ENCODE measurements around the gene ELAVL4. TPM values are rescaled to one million over a fixed set of nuclear protein-coding genes. Genes with fewer than 3 reads are reported as not detected.

Gene ELAVL4
- total RNA-seq, 1 experiment from 2014 or later, result not detected

- POLR2A ChIA-PET, result no interaction called here
- Histone ChIP-seq H3K9ac (ENCODE audit: low read length) (no peak overlapping the region), H3K27me3 (ENCODE audit: insufficient read depth, low read length) (peaks cover 22% of the 10 kb centered on the region), H4K20me1 (ENCODE audit: insufficient read depth) (no peaks in the 10 kb centered on the region), H3K4me1 (ENCODE audit: control insufficient read depth in 1 of 2, insufficient read depth in 2 of 2, low read length in 2 of 2) (no peaks in the 10 kb centered on the region), H3K9me2 (ENCODE audit: insufficient read depth) (no peaks in the 10 kb centered on the region), H3K79me2 (ENCODE audit: insufficient read depth, low read length) (no peaks in the 10 kb centered on the region), H3K9me3 (ENCODE audit: control insufficient read depth in 1 of 2, insufficient read depth in 1 of 2, low read depth in 1 of 2, low read length in 2 of 2) (no peaks in the 10 kb centered on the region), H3K27ac (ENCODE audit: low read depth, low read length) (no peak overlapping the region), H3K4me2 (ENCODE audit: low read length) (no peak overlapping the region), H3K36me3 (ENCODE audit: control insufficient read depth in 1 of 2, insufficient read depth in 2 of 2, low read length in 2 of 2) (no peaks in the 10 kb centered on the region), H3K4me3 (replicated peaks in 1 of 2; ENCODE audit: low read depth in 1 of 2, low read length in 2 of 2) (no peak overlapping the region), H2AFZ (ENCODE audit: low read depth, low read length, poor library complexity, severe bottlenecking) (no peak overlapping the region)
- no peak for ATAC-seq
- CTCF ChIA-PET, result no interaction called here
- no TSS peak for BruUV-seq (replicated peaks)
- DNase-seq (ENCODE audit: low read depth, low spot score), result no peak
- intact Hi-C loops (cut with micrococcal nuclease), result no loop called here
- TF ChIP-seq TCF7L2 (IDR thresholded peaks at IDR 0.05; ENCODE audit: borderline replicate concordance, extremely low read depth, insufficient read depth, insufficient read length) (no peak), SRF (IDR thresholded peaks at IDR 0.05; ENCODE audit: low read depth) (no peak), JUND (IDR thresholded peaks at IDR 0.05) (no peak), SIN3A (IDR thresholded peaks at IDR 0.05; ENCODE audit: low read depth) (no peak), MAX (IDR thresholded peaks at IDR 0.05) (no peak), CTCF (IDR thresholded peaks at IDR 0.05 in 2 of 3, conservative IDR thresholded peaks at IDR 0.05 in 1 of 3; ENCODE audit: borderline replicate concordance in 1 of 3, insufficient read depth in 1 of 3, low read depth in 2 of 3, low read length in 2 of 3) (no peak), POLR2A (IDR thresholded peaks at IDR 0.05; ENCODE audit: borderline replicate concordance, extremely low read depth, insufficient read depth, insufficient read length) (no peak), CBX3 (IDR thresholded peaks at IDR 0.05; ENCODE audit: low read depth) (no peak), RAD21 (IDR thresholded peaks at IDR 0.05; ENCODE audit: low read depth) (no peak), EGR1 (IDR thresholded peaks at IDR 0.05; ENCODE audit: low read depth) (no peak), EZH2phosphoT487 (IDR thresholded peaks at IDR 0.05; ENCODE audit: borderline replicate concordance) (no peak), CEBPB (IDR thresholded peaks at IDR 0.05; ENCODE audit: low read depth) (no peak), EZH2 (IDR thresholded peaks at IDR 0.05) (no peak), YY1 (IDR thresholded peaks at IDR 0.05; ENCODE audit: extremely low read depth, insufficient replicate concordance, low read depth, low read length) (no peak)
- TF ChIP-seq, protein P1, sequence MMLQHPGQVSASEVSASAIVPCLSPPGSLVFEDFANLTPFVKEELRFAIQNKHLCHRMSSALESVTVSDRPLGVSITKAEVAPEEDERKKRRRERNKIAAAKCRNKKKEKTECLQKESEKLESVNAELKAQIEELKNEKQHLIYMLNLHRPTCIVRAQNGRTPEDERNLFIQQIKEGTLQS (IDR thresholded peaks at IDR 0.05), result no peak
- TF ChIP-seq, protein P2, sequence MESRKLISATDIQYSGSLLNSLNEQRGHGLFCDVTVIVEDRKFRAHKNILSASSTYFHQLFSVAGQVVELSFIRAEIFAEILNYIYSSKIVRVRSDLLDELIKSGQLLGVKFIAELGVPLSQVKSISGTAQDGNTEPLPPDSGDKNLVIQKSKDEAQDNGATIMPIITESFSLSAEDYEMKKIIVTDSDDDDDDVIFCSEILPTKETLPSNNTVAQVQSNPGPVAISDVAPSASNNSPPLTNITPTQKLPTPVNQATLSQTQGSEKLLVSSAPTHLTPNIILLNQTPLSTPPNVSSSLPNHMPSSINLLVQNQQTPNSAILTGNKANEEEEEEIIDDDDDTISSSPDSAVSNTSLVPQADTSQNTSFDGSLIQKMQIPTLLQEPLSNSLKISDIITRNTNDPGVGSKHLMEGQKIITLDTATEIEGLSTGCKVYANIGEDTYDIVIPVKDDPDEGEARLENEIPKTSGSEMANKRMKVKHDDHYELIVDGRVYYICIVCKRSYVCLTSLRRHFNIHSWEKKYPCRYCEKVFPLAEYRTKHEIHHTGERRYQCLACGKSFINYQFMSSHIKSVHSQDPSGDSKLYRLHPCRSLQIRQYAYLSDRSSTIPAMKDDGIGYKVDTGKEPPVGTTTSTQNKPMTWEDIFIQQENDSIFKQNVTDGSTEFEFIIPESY (IDR thresholded peaks at IDR 0.05; ENCODE audit: extremely low read depth, insufficient replicate concordance, low read length), result no peak
- TF ChIP-seq, protein P3, sequence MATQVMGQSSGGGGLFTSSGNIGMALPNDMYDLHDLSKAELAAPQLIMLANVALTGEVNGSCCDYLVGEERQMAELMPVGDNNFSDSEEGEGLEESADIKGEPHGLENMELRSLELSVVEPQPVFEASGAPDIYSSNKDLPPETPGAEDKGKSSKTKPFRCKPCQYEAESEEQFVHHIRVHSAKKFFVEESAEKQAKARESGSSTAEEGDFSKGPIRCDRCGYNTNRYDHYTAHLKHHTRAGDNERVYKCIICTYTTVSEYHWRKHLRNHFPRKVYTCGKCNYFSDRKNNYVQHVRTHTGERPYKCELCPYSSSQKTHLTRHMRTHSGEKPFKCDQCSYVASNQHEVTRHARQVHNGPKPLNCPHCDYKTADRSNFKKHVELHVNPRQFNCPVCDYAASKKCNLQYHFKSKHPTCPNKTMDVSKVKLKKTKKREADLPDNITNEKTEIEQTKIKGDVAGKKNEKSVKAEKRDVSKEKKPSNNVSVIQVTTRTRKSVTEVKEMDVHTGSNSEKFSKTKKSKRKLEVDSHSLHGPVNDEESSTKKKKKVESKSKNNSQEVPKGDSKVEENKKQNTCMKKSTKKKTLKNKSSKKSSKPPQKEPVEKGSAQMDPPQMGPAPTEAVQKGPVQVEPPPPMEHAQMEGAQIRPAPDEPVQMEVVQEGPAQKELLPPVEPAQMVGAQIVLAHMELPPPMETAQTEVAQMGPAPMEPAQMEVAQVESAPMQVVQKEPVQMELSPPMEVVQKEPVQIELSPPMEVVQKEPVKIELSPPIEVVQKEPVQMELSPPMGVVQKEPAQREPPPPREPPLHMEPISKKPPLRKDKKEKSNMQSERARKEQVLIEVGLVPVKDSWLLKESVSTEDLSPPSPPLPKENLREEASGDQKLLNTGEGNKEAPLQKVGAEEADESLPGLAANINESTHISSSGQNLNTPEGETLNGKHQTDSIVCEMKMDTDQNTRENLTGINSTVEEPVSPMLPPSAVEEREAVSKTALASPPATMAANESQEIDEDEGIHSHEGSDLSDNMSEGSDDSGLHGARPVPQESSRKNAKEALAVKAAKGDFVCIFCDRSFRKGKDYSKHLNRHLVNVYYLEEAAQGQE (IDR thresholded peaks at IDR 0.05; ENCODE audit: low read depth), result no peak
- RAD21 ChIA-PET (ENCODE audit: low non-redundant PET in 1 of 2, low total read pairs in 2 of 2, uncharacterized antibody in 2 of 2, unreplicated experiment in 2 of 2), result no interaction called here
These were observed 2.8 kb downstream of the ELAVL4 start for GRCh38 chr1:50111503-50111902.

All from HCT116 (cell line).